ENCODE measurements around the gene PLXNA2. TPM values are rescaled to one million over a fixed set of nuclear protein-coding genes. Genes with fewer than 3 reads are reported as not detected.

Gene PLXNA2
- total and polyA plus RNA-seq, 2 donors (not counting 3 experiments of a cell fraction or from before 2014, with no cell fraction given): 42.6 to 229 TPM

DNA sequence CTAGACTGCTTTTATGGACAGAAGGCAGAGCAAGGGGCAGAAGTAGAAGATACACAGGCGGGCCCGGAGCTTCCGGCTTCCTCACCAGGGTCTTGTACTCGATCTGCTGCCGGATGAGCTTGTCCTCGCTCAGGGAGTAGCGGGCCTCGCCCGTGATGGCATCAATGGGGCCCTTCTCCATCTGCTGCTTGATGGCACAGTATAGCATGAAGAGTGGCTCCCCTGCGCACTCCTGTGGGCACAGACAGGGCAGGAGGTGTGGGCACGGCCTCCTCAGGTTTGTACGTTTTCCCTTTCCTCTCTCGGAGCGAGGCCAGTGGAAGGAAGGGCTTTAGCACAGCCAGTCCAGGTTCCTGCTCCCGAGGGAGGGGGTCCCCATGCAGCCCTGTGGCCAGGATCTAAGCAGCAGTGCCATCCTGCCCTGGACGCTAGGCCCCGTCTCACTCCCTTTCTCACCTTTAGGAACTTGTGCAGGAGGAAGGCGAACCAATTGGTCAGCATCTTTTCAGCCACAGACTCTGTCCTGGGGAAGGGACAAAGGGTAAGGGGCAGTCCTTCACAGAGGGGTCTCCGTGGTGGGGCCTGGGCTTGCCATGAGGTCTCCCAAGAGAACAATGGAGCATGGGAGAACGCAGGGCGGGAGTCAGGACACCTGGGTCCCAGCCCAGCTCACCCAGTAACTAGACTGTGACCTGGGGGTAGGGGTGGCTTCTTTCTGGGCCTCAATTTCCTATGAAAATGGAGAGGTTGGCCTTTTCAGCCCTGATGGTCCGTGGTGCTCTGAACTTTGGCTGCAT, 204.4 kb downstream of the PLXNA2 start:
- Histone ChIP-seq H3K9me3 (replicated peaks; ENCODE audit: control insufficient read depth, insufficient read depth, low read length) (no peaks in the 10 kb centered on the region), H3K9ac (replicated peaks; ENCODE audit: extremely low read depth, insufficient read depth, low read length) (no peak overlapping the region), H3K4me3 (replicated peaks in 1 of 3; ENCODE audit: insufficient read depth in 1 of 3, low read depth in 1 of 3, low read length in 3 of 3) (no peak overlapping the region), H3K27me3 (ENCODE audit: control insufficient read depth in 2 of 2, insufficient read depth in 2 of 2, low read length in 2 of 2) (no peaks in the 10 kb centered on the region), H4K20me1 (replicated peaks; ENCODE audit: control insufficient read depth, extremely low read depth, insufficient read depth, low read length) (no peaks in the 10 kb centered on the region), H3K36me3 (ENCODE audit: control insufficient read depth in 2 of 2, extremely low read depth in 1 of 2, insufficient read depth in 2 of 2, low read length in 2 of 2) (peaks cover 50 to 79% of the 10 kb centered on the region in 2 experiments), H3K9me1 (replicated peaks; ENCODE audit: control insufficient read depth, extremely low read depth, insufficient read depth, low read length) (no peaks in the 10 kb centered on the region), H3K4me2 (ENCODE audit: insufficient read depth, low read length) (no peak overlapping the region), H3K27ac (ENCODE audit: insufficient read depth, low read depth, low read length) (no peak overlapping the region), H3K4me1 (ENCODE audit: control insufficient read depth, extremely low read depth, insufficient read depth, low read length) (no peaks in the 10 kb centered on the region), H3K79me2 (ENCODE audit: control insufficient read depth, insufficient read depth, low read length) (no peaks in the 10 kb centered on the region), H2AFZ (ENCODE audit: low read depth, low read length) (no peak overlapping the region)
- BruUV-seq (replicated peaks): no TSS peak
- intact Hi-C loops (cut with micrococcal nuclease) (no loop called here), dilution Hi-C loops (cut with MboI; ENCODE audit: extremely low pct_ligation_motif_present, low sequenced_read_pairs) (no loop called here)
- POLR2A ChIA-PET: no interaction called here
- FAIRE-seq (no peak), DNase-seq (ENCODE audit: low read depth, low spot score) (no peak)
- TF ChIP-seq FOS (IDR thresholded peaks at IDR 0.05; ENCODE audit: borderline replicate concordance, insufficient read depth, low read length): no peak
- TF ChIP-seq MYC (IDR thresholded peaks at IDR 0.05; ENCODE audit: low read depth, low read length): no peak
- TF ChIP-seq POLR2AphosphoS5 (IDR thresholded peaks at IDR 0.05; ENCODE audit: insufficient read depth, low read depth, low read length): no peak
- TF ChIP-seq, protein P1, sequence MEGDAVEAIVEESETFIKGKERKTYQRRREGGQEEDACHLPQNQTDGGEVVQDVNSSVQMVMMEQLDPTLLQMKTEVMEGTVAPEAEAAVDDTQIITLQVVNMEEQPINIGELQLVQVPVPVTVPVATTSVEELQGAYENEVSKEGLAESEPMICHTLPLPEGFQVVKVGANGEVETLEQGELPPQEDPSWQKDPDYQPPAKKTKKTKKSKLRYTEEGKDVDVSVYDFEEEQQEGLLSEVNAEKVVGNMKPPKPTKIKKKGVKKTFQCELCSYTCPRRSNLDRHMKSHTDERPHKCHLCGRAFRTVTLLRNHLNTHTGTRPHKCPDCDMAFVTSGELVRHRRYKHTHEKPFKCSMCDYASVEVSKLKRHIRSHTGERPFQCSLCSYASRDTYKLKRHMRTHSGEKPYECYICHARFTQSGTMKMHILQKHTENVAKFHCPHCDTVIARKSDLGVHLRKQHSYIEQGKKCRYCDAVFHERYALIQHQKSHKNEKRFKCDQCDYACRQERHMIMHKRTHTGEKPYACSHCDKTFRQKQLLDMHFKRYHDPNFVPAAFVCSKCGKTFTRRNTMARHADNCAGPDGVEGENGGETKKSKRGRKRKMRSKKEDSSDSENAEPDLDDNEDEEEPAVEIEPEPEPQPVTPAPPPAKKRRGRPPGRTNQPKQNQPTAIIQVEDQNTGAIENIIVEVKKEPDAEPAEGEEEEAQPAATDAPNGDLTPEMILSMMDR (IDR thresholded peaks at IDR 0.05; ENCODE audit: extremely low read depth in 1 of 2, insufficient read depth in 1 of 2, low read depth in 1 of 2, low read length in 2 of 2): no peak
- no peak for TF ChIP-seq JUN (IDR thresholded peaks at IDR 0.05; ENCODE audit: borderline replicate concordance, insufficient read depth, insufficient read length, low read depth)
- no peak for TF ChIP-seq GATA2 (IDR thresholded peaks at IDR 0.05; ENCODE audit: insufficient read depth, insufficient read length, low read depth, low read length)
- no peak for TF ChIP-seq EZH2 (IDR thresholded peaks at IDR 0.05; ENCODE audit: borderline replicate concordance, low read depth, low read length, severe bottlenecking)
- TF ChIP-seq POLR2A (IDR thresholded peaks at IDR 0.05; ENCODE audit: low read depth, low read length): no peak
- no peak for TF ChIP-seq MAX (IDR thresholded peaks at IDR 0.05; ENCODE audit: insufficient read depth, insufficient read length)
- CTCF ChIA-PET: interaction anchor here (2.4 kb wide), 1 partner anchor 18 kb away, joined by 9 read pairs; no protein-coding TSS in a partner anchor
